ENCODE measurements around the gene SORD.
A peak's percentile ranks its signal among the peaks of the same experiment; 100 is the strongest.
"Not testable (repeated sequence)": the region's sequence is repeated elsewhere in the genome, so short reads cannot be mapped to it uniquely, and the experiment has no call there.

The SORD gene

GRCh38 chr15:44999105-44999504 is 23.9 kb upstream of the SORD start:
- Histone ChIP-seq H3K4me1 (ENCODE audit: control insufficient read depth, insufficient read depth, low read length) (no peaks in the 10 kb centered on the region), H3K27me3 (ENCODE audit: control insufficient read depth, insufficient read depth, low read length, poor library complexity, severe bottlenecking) (no peaks in the 10 kb centered on the region), H3K27ac (ENCODE audit: insufficient read depth, low read depth, low read length, poor library complexity, severe bottlenecking) (no peak overlapping the region), H3K9me3 (ENCODE audit: control insufficient read depth, low read length) (no peaks in the 10 kb centered on the region), H3K4me3 (ENCODE audit: insufficient read depth, low read depth, low read length) (no peak overlapping the region), H3K36me3 (ENCODE audit: control insufficient read depth, insufficient read depth, low read length) (no peaks in the 10 kb centered on the region)
- 89% methylated on average over 2 of the region's 2 CpGs for WGBS, 2 experiments

- H3K4me1 ChIP-seq (ENCODE audit: control insufficient read depth, insufficient read depth, low read length); H3K27ac ChIP-seq (ENCODE audit: insufficient read depth, low read depth, low read length, poor library complexity, severe bottlenecking): not testable (repeated sequence)
- WGBS, 2 experiments = 86 to 90% methylated on average over 1 of the region's 1 CpG
Observed at GRCh38 chr15:45001180-45001579, 21.8 kb upstream of the SORD start.

GRCh38 chr15:45003731-45004410 is 19.1 kb upstream of the SORD start:
- 85 to 90% methylated on average over 2 of the region's 2 CpGs for WGBS, 2 experiments
- H3K27ac ChIP-seq (ENCODE audit: insufficient read depth, low read depth, low read length, poor library complexity, severe bottlenecking); H3K9me3 ChIP-seq (ENCODE audit: control insufficient read depth, low read length); H3K36me3 ChIP-seq (ENCODE audit: control insufficient read depth, insufficient read depth, low read length); H3K4me3 ChIP-seq (ENCODE audit: insufficient read depth, low read depth, low read length); H3K4me1 ChIP-seq (ENCODE audit: control insufficient read depth, insufficient read depth, low read length); H3K27me3 ChIP-seq (ENCODE audit: control insufficient read depth, insufficient read depth, low read length, poor library complexity, severe bottlenecking): not testable (repeated sequence)

More at GRCh38 chr15:45001180-45001579, 21.8 kb upstream of the SORD start:
- not testable (repeated sequence) for H3K36me3 ChIP-seq (ENCODE audit: control insufficient read depth, insufficient read depth, low read length); H3K27me3 ChIP-seq (ENCODE audit: control insufficient read depth, insufficient read depth, low read length, poor library complexity, severe bottlenecking); H3K4me3 ChIP-seq (ENCODE audit: insufficient read depth, low read depth, low read length); H3K9me3 ChIP-seq (ENCODE audit: control insufficient read depth, low read length)

GRCh38 chr15:45004590-45005175 is 18.3 kb upstream of the SORD start:
- not testable (repeated sequence) for H3K9me3 ChIP-seq (ENCODE audit: control insufficient read depth, low read length); H3K4me1 ChIP-seq (ENCODE audit: control insufficient read depth, insufficient read depth, low read length); H3K4me3 ChIP-seq (ENCODE audit: insufficient read depth, low read depth, low read length); H3K27me3 ChIP-seq (ENCODE audit: control insufficient read depth, insufficient read depth, low read length, poor library complexity, severe bottlenecking); H3K27ac ChIP-seq (ENCODE audit: insufficient read depth, low read depth, low read length, poor library complexity, severe bottlenecking); H3K36me3 ChIP-seq (ENCODE audit: control insufficient read depth, insufficient read depth, low read length)
- 94 to 98% methylated on average over 4 to 5 of the region's 5 CpGs for WGBS, 2 experiments

GRCh38 chr15:45009046-45009445 is 13.9 kb upstream of the SORD start:
- WGBS, 2 experiments = 94 to 95% methylated on average over 2 of the region's 2 CpGs
- Histone ChIP-seq H3K27ac (ENCODE audit: insufficient read depth, low read depth, low read length, poor library complexity, severe bottlenecking) (no peak overlapping the region), H3K4me3 (ENCODE audit: insufficient read depth, low read depth, low read length) (no peak overlapping the region), H3K27me3 (ENCODE audit: control insufficient read depth, insufficient read depth, low read length, poor library complexity, severe bottlenecking) (no peaks in the 10 kb centered on the region), H3K36me3 (ENCODE audit: control insufficient read depth, insufficient read depth, low read length) (no peaks in the 10 kb centered on the region), H3K4me1 (ENCODE audit: control insufficient read depth, insufficient read depth, low read length) (no peaks in the 10 kb centered on the region), H3K9me3 (ENCODE audit: control insufficient read depth, low read length) (no peaks in the 10 kb centered on the region)

- H3K4me1 ChIP-seq (ENCODE audit: control insufficient read depth, insufficient read depth, low read length); H3K36me3 ChIP-seq (ENCODE audit: control insufficient read depth, insufficient read depth, low read length); H3K27ac ChIP-seq (ENCODE audit: insufficient read depth, low read depth, low read length, poor library complexity, severe bottlenecking); H3K9me3 ChIP-seq (ENCODE audit: control insufficient read depth, low read length); H3K4me3 ChIP-seq (ENCODE audit: insufficient read depth, low read depth, low read length); H3K27me3 ChIP-seq (ENCODE audit: control insufficient read depth, insufficient read depth, low read length, poor library complexity, severe bottlenecking): not testable (repeated sequence)
- WGBS, 2 experiments = 81 to 91% methylated on average over 1 of the region's 1 CpG
Observed at GRCh38 chr15:45015114-45015513, 7.9 kb upstream of the SORD start.

- not testable (repeated sequence) for H3K27me3 ChIP-seq (ENCODE audit: control insufficient read depth, insufficient read depth, low read length, poor library complexity, severe bottlenecking); H3K9me3 ChIP-seq (ENCODE audit: control insufficient read depth, low read length); H3K36me3 ChIP-seq (ENCODE audit: control insufficient read depth, insufficient read depth, low read length); H3K4me1 ChIP-seq (ENCODE audit: control insufficient read depth, insufficient read depth, low read length); H3K27ac ChIP-seq (ENCODE audit: insufficient read depth, low read depth, low read length, poor library complexity, severe bottlenecking); H3K4me3 ChIP-seq (ENCODE audit: insufficient read depth, low read depth, low read length)
- 90 to 92% methylated on average over 9 of the region's 9 CpGs for WGBS, 2 experiments
Observed at GRCh38 chr15:45020222-45020900, 2.6 kb upstream of the SORD start.

- not testable (repeated sequence) for H3K9me3 ChIP-seq (ENCODE audit: control insufficient read depth, low read length); H3K36me3 ChIP-seq (ENCODE audit: control insufficient read depth, insufficient read depth, low read length); H3K27me3 ChIP-seq (ENCODE audit: control insufficient read depth, insufficient read depth, low read length, poor library complexity, severe bottlenecking); H3K27ac ChIP-seq (ENCODE audit: insufficient read depth, low read depth, low read length, poor library complexity, severe bottlenecking); H3K4me3 ChIP-seq (ENCODE audit: insufficient read depth, low read depth, low read length); H3K4me1 ChIP-seq (ENCODE audit: control insufficient read depth, insufficient read depth, low read length)
- WGBS, 2 experiments = 91 to 94% methylated on average over 9 of the region's 9 CpGs
Observed at GRCh38 chr15:45020901-45021259, 2.1 kb upstream of the SORD start.

- WGBS, 2 experiments = 93 to 97% methylated on average over 6 of the region's 6 CpGs
- H3K36me3 ChIP-seq (ENCODE audit: control insufficient read depth, insufficient read depth, low read length) = no peaks in the 10 kb centered on the region
- no peak overlapping the region for H3K27ac ChIP-seq (ENCODE audit: insufficient read depth, low read depth, low read length, poor library complexity, severe bottlenecking)
Observed at GRCh38 chr15:45021348-45021747, 1.6 kb upstream of the SORD start.

GRCh38 chr15:45023659-45024225 is 747 bp downstream of the SORD start:
- Histone ChIP-seq H3K27ac (ENCODE audit: insufficient read depth, low read depth, low read length, poor library complexity, severe bottlenecking) (no peak overlapping the region), H3K4me1 (ENCODE audit: control insufficient read depth, insufficient read depth, low read length) (peaks cover 6% of the 10 kb centered on the region), H3K36me3 (ENCODE audit: control insufficient read depth, insufficient read depth, low read length) (no peaks in the 10 kb centered on the region), H3K4me3 (ENCODE audit: insufficient read depth, low read depth, low read length) (peak overlapping the region; percentile 69), H3K9me3 (ENCODE audit: control insufficient read depth, low read length) (no peaks in the 10 kb centered on the region), H3K27me3 (ENCODE audit: control insufficient read depth, insufficient read depth, low read length, poor library complexity, severe bottlenecking) (no peaks in the 10 kb centered on the region)
- WGBS, 2 experiments = 21 to 26% methylated on average over 4 of the region's 4 CpGs

More at GRCh38 chr15:45021348-45021747, 1.6 kb upstream of the SORD start:
- no peak overlapping the region for H3K4me3 ChIP-seq (ENCODE audit: insufficient read depth, low read depth, low read length)
- H3K4me1 ChIP-seq (ENCODE audit: control insufficient read depth, insufficient read depth, low read length) = peaks cover 6% of the 10 kb centered on the region
- H3K27me3 ChIP-seq (ENCODE audit: control insufficient read depth, insufficient read depth, low read length, poor library complexity, severe bottlenecking) = no peaks in the 10 kb centered on the region
- no peaks in the 10 kb centered on the region for H3K9me3 ChIP-seq (ENCODE audit: control insufficient read depth, low read length)
